ENCODE data around the gene CDKAL1. TPM values are rescaled to one million over a fixed set of nuclear protein-coding genes. Genes with fewer than 3 reads are reported as not detected.
A peak's percentile ranks its signal among the peaks of the same experiment; 100 is the strongest.

CDKAL1 gene
- total and polyA plus RNA-seq, 2 of the 13 experiments (the other 11 are each of a cell fraction or from before 2014, with no cell fraction given) = 9.5 to 27.7 TPM

- ChIA-PET CTCF (ENCODE audit: low intra/inter-chr PET ratio, low total read pairs) (no interaction called here), POLR2A (no interaction called here)
- ATAC-seq = peak; percentile 36
- no peaks in the 10 kb centered on the region for H3K9me3 ChIP-seq (ENCODE audit: low read length)
- DNase-seq (ENCODE audit: low spot score) = no peak
- H3K4me1 ChIP-seq (ENCODE audit: insufficient read depth, low read length) = peaks cover 9% of the 10 kb centered on the region
- H3K79me2 ChIP-seq (ENCODE audit: insufficient read depth, low read length) = no peaks in the 10 kb centered on the region
- H2AFZ ChIP-seq (ENCODE audit: low read length) = no peak overlapping the region
- FAIRE-seq = no peak
- no peaks in the 10 kb centered on the region for H3K27me3 ChIP-seq (ENCODE audit: control insufficient read depth in 1 of 2, insufficient read depth in 2 of 2, low read length in 2 of 2)
- H3K4me2 ChIP-seq (ENCODE audit: low read depth, low read length) = no peak overlapping the region
- no peak for TF ChIP-seq ZBTB7B (CRISPR knock-in tag; IDR thresholded peaks at IDR 0.05)
- TF ChIP-seq TMF1 (CRISPR knock-in tag; IDR thresholded peaks at IDR 0.05; ENCODE audit: low read depth) = no peak
- no peak for TF ChIP-seq ATF4 (CRISPR knock-in tag; IDR thresholded peaks at IDR 0.05)
- no peak for TF ChIP-seq POLR2G (IDR thresholded peaks at IDR 0.05; ENCODE audit: low read depth, low read length)
- TF ChIP-seq RBM39 (IDR thresholded peaks at IDR 0.05; ENCODE audit: low read depth, low read length, poor library complexity, severe bottlenecking) = no peak
- BruUV-seq (replicated peaks) = no TSS peak
- no peak overlapping the region for H3K27ac ChIP-seq (ENCODE audit: extremely low read length, insufficient read depth, low read length)
- intact Hi-C loops (cut with micrococcal nuclease; ENCODE audit: unreplicated experiment) = no loop called here
- no peak overlapping the region for H3K4me3 ChIP-seq (replicated peaks in 1 of 3; ENCODE audit: insufficient read depth in 1 of 3, low read depth in 2 of 3, low read length in 3 of 3)
- H3K36me3 ChIP-seq (replicated peaks in 1 of 2; ENCODE audit: control insufficient read depth in 1 of 2, insufficient read depth in 2 of 2, low read length in 2 of 2) = no peaks in the 10 kb centered on the region
- no peaks in the 10 kb centered on the region for H4K20me1 ChIP-seq (ENCODE audit: insufficient read depth, low read length)
- H3K9ac ChIP-seq (ENCODE audit: insufficient read depth, low read depth, low read length) = no peak overlapping the region
- WGBS (ENCODE audit: low lambda C conversion rate) = 57% methylated on average over 8 of the region's 8 CpGs
- in situ Hi-C loops (cut with HindIII; ENCODE audit: extremely low pct_ligation_motif_present, low pct_unique_long_range_greater_than_20kb) = no loop called here
Measured at GRCh38 chr6:20497216-20498040, 36.8 kb upstream of the CDKAL1 start.

- no peak for DNase-seq (ENCODE audit: low spot score)
- no peaks in the 10 kb centered on the region for H4K20me1 ChIP-seq (ENCODE audit: insufficient read depth, low read length)
- H3K9me3 ChIP-seq (ENCODE audit: low read length) = no peaks in the 10 kb centered on the region
- no peaks in the 10 kb centered on the region for H3K79me2 ChIP-seq (ENCODE audit: insufficient read depth, low read length)
- no TSS peak for BruUV-seq (replicated peaks)
- H3K36me3 ChIP-seq (replicated peaks in 1 of 2; ENCODE audit: control insufficient read depth in 1 of 2, insufficient read depth in 2 of 2, low read length in 2 of 2) = no peaks in the 10 kb centered on the region
- TF ChIP-seq, protein P1, sequence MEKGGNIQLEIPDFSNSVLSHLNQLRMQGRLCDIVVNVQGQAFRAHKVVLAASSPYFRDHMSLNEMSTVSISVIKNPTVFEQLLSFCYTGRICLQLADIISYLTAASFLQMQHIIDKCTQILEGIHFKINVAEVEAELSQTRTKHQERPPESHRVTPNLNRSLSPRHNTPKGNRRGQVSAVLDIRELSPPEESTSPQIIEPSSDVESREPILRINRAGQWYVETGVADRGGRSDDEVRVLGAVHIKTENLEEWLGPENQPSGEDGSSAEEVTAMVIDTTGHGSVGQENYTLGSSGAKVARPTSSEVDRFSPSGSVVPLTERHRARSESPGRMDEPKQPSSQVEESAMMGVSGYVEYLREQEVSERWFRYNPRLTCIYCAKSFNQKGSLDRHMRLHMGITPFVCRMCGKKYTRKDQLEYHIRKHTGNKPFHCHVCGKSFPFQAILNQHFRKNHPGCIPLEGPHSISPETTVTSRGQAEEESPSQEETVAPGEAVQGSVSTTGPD (CRISPR knock-in tag; IDR thresholded peaks at IDR 0.05) = no peak
- no peak for TF ChIP-seq NR1H2 (CRISPR knock-in tag; IDR thresholded peaks at IDR 0.05; ENCODE audit: borderline replicate concordance, low read depth)
- 82% methylated on average over 2 of the region's 2 CpGs for WGBS (ENCODE audit: low lambda C conversion rate)
- ATAC-seq = no peak
- in situ Hi-C loops (cut with HindIII; ENCODE audit: extremely low pct_ligation_motif_present, low pct_unique_long_range_greater_than_20kb) (no loop called here), intact Hi-C loops (cut with micrococcal nuclease; ENCODE audit: unreplicated experiment) (no loop called here)
- POLR2A ChIA-PET = no interaction called here
- H3K27ac ChIP-seq (ENCODE audit: extremely low read length, insufficient read depth, low read length) = no peak overlapping the region
- no peak overlapping the region for H3K4me3 ChIP-seq (replicated peaks in 1 of 3; ENCODE audit: insufficient read depth in 1 of 3, low read depth in 2 of 3, low read length in 3 of 3)
- no peak for FAIRE-seq
- peaks cover 9% of the 10 kb centered on the region for H3K4me1 ChIP-seq (ENCODE audit: insufficient read depth, low read length)
- H2AFZ ChIP-seq (ENCODE audit: low read length) = no peak overlapping the region
- H3K27me3 ChIP-seq (ENCODE audit: control insufficient read depth in 1 of 2, insufficient read depth in 2 of 2, low read length in 2 of 2) = no peaks in the 10 kb centered on the region
- CTCF ChIA-PET (ENCODE audit: low intra/inter-chr PET ratio, low total read pairs) = no interaction called here
- no peak overlapping the region for H3K9ac ChIP-seq (ENCODE audit: insufficient read depth, low read depth, low read length)
- no peak overlapping the region for H3K4me2 ChIP-seq (ENCODE audit: low read depth, low read length)
Measured at GRCh38 chr6:20498041-20498385, 36.2 kb upstream of the CDKAL1 start.
